HEK293 (cell line): Measurements from ENCODE around the gene RHBDF2.

ENCODE experiments used
- CTCF ChIA-PET: fragments of 350-600 bp; formaldehyde crosslinking; extraction: SDS; loops from one replicate; lab custom pipeline; 2021; ENCODE audit warnings: antibody characterized with exemption; lab: Yijun Ruan, JAX
- POLR2A ChIA-PET: fragments of 300-600 bp; formaldehyde crosslinking; extraction: SDS; loops from one replicate; lab custom pipeline; 2020; ENCODE audit warnings: antibody characterized with exemption, inconsistent platforms; lab: Yijun Ruan, JAX
- H3K27ac ChIP-seq: fragments of 200-500 bp; sonication (Bioruptor generic); 2 replicates; pipeline ENCODE4 v1.5.1; 2014; ENCODE audit warnings: low read depth, low read length, control low read depth, inconsistent platforms; ENCODE audit errors: extremely low read depth
- H3K36me3 ChIP-seq, 2 experiments: fragments of 200-500 bp in 1 of 2; sonication (Bioruptor generic) in 1 of 2; 1 replicate in 1 of 2; 2 replicates in 1 of 2; pipeline ENCODE4 v1.5.1; 2014 to 2017; ENCODE audit warnings: inconsistent platforms in 2 of 2, low read length in 2 of 2; ENCODE audit not compliant: control insufficient read depth in 2 of 2, insufficient read depth in 1 of 2
- H3K4me1 ChIP-seq: fragments of 200-500 bp; sonication (Bioruptor generic); 2 replicates; pipeline ENCODE4 v1.5.1; 2014; ENCODE audit warnings: mild to moderate bottlenecking, low read length, inconsistent platforms; ENCODE audit not compliant: control insufficient read depth, insufficient read depth
- H3K4me3 ChIP-seq: 2 replicates; pipeline ENCODE4 v1.5.1; 2011; ENCODE audit warnings: low read depth, mild to moderate bottlenecking, control low read depth, low read length, moderate library complexity
- H3K9me3 ChIP-seq: fragments of 200-500 bp; sonication (Bioruptor generic); 2 replicates; pipeline ENCODE4 v1.5.1; 2014; ENCODE audit warnings: low read depth, low read length, inconsistent platforms; ENCODE audit not compliant: control insufficient read depth, insufficient read depth
- EGR2 ChIP-seq: fragments of 450-650 bp; formaldehyde crosslinking; IDR thresholded peaks from 2 replicates; pipeline ENCODE4 v1.5.1; 2016; ENCODE audit warnings: low read depth, missing biosample characterization, missing genetic modification characterization
- KLF1 ChIP-seq: fragments of 450-650 bp; formaldehyde crosslinking; IDR thresholded peaks from 2 replicates; pipeline ENCODE4 v1.5.1; 2016; ENCODE audit warnings: missing biosample characterization, missing genetic modification characterization
- KLF16 ChIP-seq: fragments of 450-650 bp; formaldehyde crosslinking; IDR thresholded peaks from 2 replicates; pipeline ENCODE4 v1.5.1; 2017; ENCODE audit warnings: missing biosample characterization, missing genetic modification characterization
- PATZ1 ChIP-seq: fragments of 450-650 bp; formaldehyde crosslinking; IDR thresholded peaks from 2 replicates; pipeline ENCODE4 v1.5.1; 2016; ENCODE audit warnings: missing biosample characterization, missing genetic modification characterization
- SCRT1 ChIP-seq: fragments of 450-650 bp; formaldehyde crosslinking; IDR thresholded peaks from 2 replicates; pipeline ENCODE4 v1.5.1; 2016; ENCODE audit warnings: missing biosample characterization, missing genetic modification characterization, borderline replicate concordance
- SCRT2 ChIP-seq: fragments of 450-650 bp; formaldehyde crosslinking; IDR thresholded peaks from 2 replicates; pipeline ENCODE4 v1.5.1; 2016; ENCODE audit warnings: missing biosample characterization, missing genetic modification characterization
- SP3 ChIP-seq: fragments of 450-650 bp; formaldehyde crosslinking; IDR thresholded peaks from 2 replicates; pipeline ENCODE4 v1.5.1; 2016; ENCODE audit warnings: missing biosample characterization, missing genetic modification characterization
- ZBTB11 ChIP-seq: fragments of 450-650 bp; formaldehyde crosslinking; conservative IDR thresholded peaks from 2 replicates; pipeline ENCODE4 v1.5.1; 2016; ENCODE audit warnings: low read depth, missing biosample characterization, missing genetic modification characterization
- ZBTB49 ChIP-seq: fragments of 450-650 bp; formaldehyde crosslinking; IDR thresholded peaks from 2 replicates; pipeline ENCODE4 v1.5.1; 2016; ENCODE audit warnings: missing biosample characterization, missing genetic modification characterization, low read depth
- ZFHX2 ChIP-seq: fragments of 450-650 bp; formaldehyde crosslinking; conservative IDR thresholded peaks from 2 replicates; pipeline ENCODE4 v1.5.1; 2016; ENCODE audit warnings: missing biosample characterization, missing genetic modification characterization
- ZNF148 ChIP-seq: fragments of 450-650 bp; formaldehyde crosslinking; IDR thresholded peaks from 2 replicates; pipeline ENCODE4 v1.5.0; 2017; ENCODE audit warnings: missing biosample characterization, missing genetic modification characterization, borderline replicate concordance
- ZNF223 ChIP-seq: fragments of 450-650 bp; formaldehyde crosslinking; IDR thresholded peaks from 2 replicates; pipeline ENCODE4 v1.5.1; 2016; ENCODE audit warnings: missing biosample characterization, missing genetic modification characterization
- ZNF341 ChIP-seq: fragments of 450-650 bp; formaldehyde crosslinking; IDR thresholded peaks from 2 replicates; pipeline ENCODE4; 2016; ENCODE audit warnings: low read depth, missing biosample characterization, missing genetic modification characterization
- ZNF449 ChIP-seq: fragments of 450-650 bp; formaldehyde crosslinking; IDR thresholded peaks from 2 replicates; pipeline ENCODE4 v1.5.1; 2017; ENCODE audit warnings: missing biosample characterization, mild to moderate bottlenecking, missing genetic modification characterization, moderate library complexity
- ZNF501 ChIP-seq: fragments of 450-650 bp; formaldehyde crosslinking; IDR thresholded peaks from 2 replicates; pipeline ENCODE4 v1.5.1; 2016; ENCODE audit warnings: missing biosample characterization, missing genetic modification characterization
- ZNF510 ChIP-seq: fragments of 450-650 bp; formaldehyde crosslinking; IDR thresholded peaks from 2 replicates; pipeline ENCODE4 v1.5.1; 2018; ENCODE audit warnings: mild to moderate bottlenecking, missing genetic modification characterization, missing biosample characterization; ENCODE audit not compliant: insufficient replicate concordance
- ZNF513 ChIP-seq: fragments of 450-650 bp; IDR thresholded peaks from 2 replicates; pipeline ENCODE4 v1.5.1; 2018; ENCODE audit warnings: missing biosample characterization, missing genetic modification characterization
- ZNF600 ChIP-seq: fragments of 450-650 bp; formaldehyde crosslinking; IDR thresholded peaks from 2 replicates; pipeline ENCODE4 v1.5.1; 2016; ENCODE audit warnings: missing biosample characterization, missing genetic modification characterization
- ZNF701 ChIP-seq: fragments of 450-650 bp; formaldehyde crosslinking; IDR thresholded peaks from 2 replicates; pipeline ENCODE4 v1.5.1; 2016; ENCODE audit warnings: missing biosample characterization, missing genetic modification characterization
- ZNF777 ChIP-seq: fragments of 450-650 bp; formaldehyde crosslinking; IDR thresholded peaks from 2 replicates; pipeline ENCODE4 v1.5.1; 2017; ENCODE audit warnings: missing biosample characterization, missing genetic modification characterization, borderline replicate concordance

The RHBDF2 gene

GRCh38 chr17:76500074-76500746 lies 1.0 kb downstream of the RHBDF2 start:
- ChIA-PET POLR2A (interaction anchor here (0.6 to 1.1 kb wide), 4 partner anchors 51 to 295 kb away, joined by 3 to 4 read pairs (median 3); no protein-coding TSS in a partner anchor), CTCF (interaction anchor here (0.7 to 3.6 kb wide), 5 partner anchors 34 to 221 kb away, joined by 3 to 15 read pairs (median 5); partner anchors contain the start of gene AANAT)
- Histone ChIP-seq H3K9me3 (no peaks in the 10 kb centered on the region), H3K27ac (no peak overlapping the region; the same call in 1 of the 2 replicates), H3K4me1 (peaks cover 21% of the 10 kb centered on the region), H3K4me3 (peak overlapping the region; percentile 66), H3K36me3 (no peaks in the 10 kb centered on the region)
- no peak for TF ChIP-seq ZBTB49 (tag by site-specific recombination)
- TF ChIP-seq SCRT2 (tag by site-specific recombination): no peak
- TF ChIP-seq ZNF501 (tag by site-specific recombination): no peak
- no peak for TF ChIP-seq EGR2
- 0 out of 2 replicates have a peak, but pooled peaks have one; percentile 36 for TF ChIP-seq SP3 (tag by site-specific recombination)
- peak; percentile 43; the same call in 1 of the 2 replicates for TF ChIP-seq KLF1 (tag by site-specific recombination)
- TF ChIP-seq ZNF513 (tag by site-specific recombination): no peak
- peak; percentile 85 for TF ChIP-seq ZNF600
- peak; percentile 29; the same call in 1 of the 2 replicates for TF ChIP-seq ZNF341 (tag by site-specific recombination)
- TF ChIP-seq ZFHX2 (tag by site-specific recombination): peak; percentile 37; the same call in 1 of the 2 replicates
- peak; percentile 69 for TF ChIP-seq ZNF449 (tag by site-specific recombination)
- TF ChIP-seq PATZ1: peak; percentile 42; the same call in 1 of the 2 replicates
- TF ChIP-seq ZNF777 (tag by site-specific recombination): no peak

- no peak overlapping the region for H3K4me3 ChIP-seq
- POLR2A ChIA-PET: interaction anchor here (0.6 to 1.0 kb wide), 4 partner anchors 84 to 172 kb away, joined by 3 to 8 read pairs (median 4); partner anchors contain the start of gene PRPSAP1
- H3K4me1 ChIP-seq: peaks cover 21% of the 10 kb centered on the region
- H3K27ac ChIP-seq: no peak overlapping the region
- H3K36me3 ChIP-seq: no peaks in the 10 kb centered on the region
- H3K9me3 ChIP-seq: no peaks in the 10 kb centered on the region
- CTCF ChIA-PET: interaction anchor here (0.6 to 3.6 kb wide), 13 partner anchors 11 to 423 kb away, joined by 3 to 15 read pairs (median 3); partner anchors contain the start of gene AANAT
- TF ChIP-seq KLF16 (tag by site-specific recombination) (no peak), ZNF148 (tag by site-specific recombination) (no peak), SCRT1 (tag by site-specific recombination) (no peak), ZNF510 (tag by site-specific recombination) (no peak), ZNF701 (tag by site-specific recombination) (no peak), ZNF223 (tag by site-specific recombination) (no peak), ZBTB11 (tag by site-specific recombination) (no peak)
Measured at GRCh38 chr17:76499267-76499667, 2.0 kb downstream of the RHBDF2 start.
